LoVo (cell line): ENCODE measurements around the gene NEB.

Experiments
- DNase-seq: peaks from one replicate; pipeline ENCODE4 v3.0.0-alpha.2; 2016; ENCODE audit warnings: low spot score

NEB gene

DNA sequence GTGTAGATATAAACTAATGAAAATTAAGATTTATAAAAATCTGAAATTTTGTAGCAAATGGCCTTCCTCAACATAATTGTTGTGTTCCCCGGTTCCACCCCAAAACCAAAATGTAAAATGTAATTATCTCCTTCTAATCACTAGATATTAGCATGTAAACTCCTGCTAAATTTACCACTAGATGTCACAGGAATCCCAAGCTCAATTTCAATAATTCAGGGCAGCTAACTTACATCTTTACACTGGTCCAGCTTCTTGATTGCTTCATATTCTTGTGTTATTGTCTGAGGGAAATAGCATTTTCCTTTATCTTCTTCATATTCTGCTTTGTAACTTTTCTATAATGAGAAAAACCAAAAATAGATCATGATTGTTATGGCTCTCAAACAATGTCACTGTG is 42.6 kb downstream of the NEB start:
- DNase-seq, result no peak

- DNase-seq, result no peak
These were observed 45.6 kb downstream of the NEB start for GRCh38 chr2:151688719-151689118.

- DNase-seq, result no peak
These were observed 51.7 kb downstream of the NEB start for GRCh38 chr2:151682459-151683003.

DNA sequence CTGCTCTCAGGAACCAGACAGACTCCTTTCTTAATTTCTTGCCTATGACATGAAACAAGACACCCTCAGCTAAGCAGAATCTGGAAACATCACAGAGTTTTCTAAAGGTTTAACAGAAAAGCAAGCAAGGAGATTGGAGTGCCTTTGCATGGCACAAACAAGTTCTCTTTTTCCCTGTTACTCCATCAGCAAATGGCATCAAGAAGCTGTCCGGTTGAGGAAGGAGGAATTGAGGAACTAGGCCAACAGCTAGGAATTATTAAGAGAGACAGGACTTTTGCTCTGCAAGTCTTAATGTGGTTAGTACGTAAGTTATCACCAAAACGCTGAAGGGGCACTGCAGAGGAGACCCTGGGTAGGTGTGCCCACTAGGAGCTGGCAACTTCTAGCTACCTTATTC is 53.2 kb downstream of the NEB start:
- DNase-seq, result no peak

DNA sequence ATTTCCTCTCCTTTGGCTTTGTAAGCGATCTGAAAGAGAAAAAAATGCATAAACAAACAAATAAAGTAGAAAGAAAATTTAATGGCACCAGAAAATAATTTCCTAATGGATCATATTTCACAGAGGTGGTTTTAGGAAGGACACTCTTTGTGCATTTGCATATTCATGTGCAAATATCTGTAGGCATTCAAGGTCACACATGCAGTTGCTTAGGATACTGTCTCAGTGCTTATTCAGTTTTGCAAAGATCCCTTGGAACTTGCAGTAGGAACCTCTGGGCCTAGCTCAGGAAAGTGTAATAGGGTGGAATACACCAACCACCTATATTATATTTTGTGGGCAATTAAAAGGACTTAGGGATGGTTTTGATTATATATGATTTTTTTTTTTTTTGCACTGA is 54.3 kb downstream of the NEB start:
- DNase-seq, result no peak

DNA sequence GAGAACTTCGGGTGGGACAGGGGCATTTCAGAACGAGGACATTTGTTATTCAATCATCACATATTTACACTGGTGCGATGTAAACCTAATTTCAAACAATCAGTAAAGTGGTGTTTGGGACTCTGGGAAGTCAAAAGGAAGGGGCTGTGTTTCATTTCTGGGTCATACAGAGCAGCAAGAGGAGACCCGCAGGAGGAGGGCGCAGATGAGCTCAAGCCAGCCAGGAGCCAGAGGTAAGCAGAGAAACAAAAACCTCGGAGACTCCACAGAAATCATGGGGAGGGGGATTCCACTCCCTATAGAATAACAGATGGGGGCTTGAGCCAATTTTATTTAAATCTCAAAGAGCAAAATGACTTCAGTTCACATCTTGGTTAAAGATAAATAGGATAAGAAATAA is 55.4 kb downstream of the NEB start:
- DNase-seq, result no peak

DNA sequence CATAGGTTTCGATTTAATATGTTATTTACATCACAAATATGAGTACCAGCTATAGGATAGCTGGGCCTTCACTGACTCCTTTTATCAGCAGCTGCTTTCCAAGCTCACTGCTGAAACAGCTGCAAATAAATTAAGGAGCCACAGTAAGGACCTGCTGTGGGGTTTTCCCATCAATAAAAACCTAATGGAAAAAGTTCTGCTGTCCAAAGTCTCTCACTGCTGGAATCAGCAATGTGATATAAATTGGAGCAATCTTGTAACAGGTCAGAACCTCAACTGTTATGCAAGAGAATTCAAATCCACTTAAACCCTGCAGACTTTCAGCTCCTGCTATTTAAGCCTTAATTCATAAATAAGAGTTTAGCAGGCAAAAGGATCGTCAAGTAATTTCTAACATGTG is 61.3 kb downstream of the NEB start:
- no peak for DNase-seq

DNA sequence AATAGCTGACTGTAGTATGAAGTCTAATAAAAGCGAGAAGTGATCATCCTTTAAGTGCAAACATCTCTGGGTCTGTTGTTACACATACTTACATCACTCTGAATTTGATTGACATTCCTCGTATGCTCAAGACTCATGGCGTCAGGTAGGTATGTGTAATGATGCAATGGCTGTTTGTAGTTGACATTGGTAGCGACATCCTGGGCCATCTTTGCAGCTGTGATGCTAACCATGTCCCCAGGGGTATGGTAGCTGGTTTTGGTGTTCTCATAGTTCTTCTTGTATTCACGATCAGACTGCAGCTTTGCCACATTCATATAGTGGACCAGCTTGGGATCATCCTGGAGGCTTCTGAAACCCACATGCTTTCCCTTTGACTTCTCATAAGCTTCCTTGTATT is 62.0 kb downstream of the NEB start:
- DNase-seq, result no peak

- no peak for DNase-seq
These were observed 63.3 kb downstream of the NEB start for GRCh38 chr2:151670846-151671597.

GRCh38 chr2:151670346-151670745 is 63.9 kb downstream of the NEB start:
- DNase-seq, result no peak

GRCh38 chr2:151669585-151670081 is 64.6 kb downstream of the NEB start:
- no peak for DNase-seq

DNA sequence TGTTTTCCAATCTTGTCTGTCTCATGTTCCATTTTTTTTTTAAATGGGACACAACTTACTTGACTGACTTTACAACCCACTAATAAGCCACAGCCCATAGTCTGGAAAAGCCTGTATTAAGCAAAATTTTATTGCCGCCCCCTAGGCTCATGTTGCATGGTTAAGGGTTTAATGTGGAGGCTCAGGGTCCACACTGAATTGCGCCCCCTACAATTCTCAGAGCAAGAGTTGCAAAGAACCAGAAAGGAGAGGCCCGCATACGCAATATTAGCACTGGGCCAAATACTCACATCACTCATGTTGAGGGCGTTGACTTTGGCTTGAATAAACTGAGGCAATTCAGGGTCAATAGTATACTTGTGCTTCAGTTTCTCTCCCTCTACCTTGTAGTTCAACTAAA is 65.5 kb downstream of the NEB start:
- no peak for DNase-seq

GRCh38 chr2:151665959-151666358 is 68.3 kb downstream of the NEB start:
- DNase-seq, result no peak

DNA sequence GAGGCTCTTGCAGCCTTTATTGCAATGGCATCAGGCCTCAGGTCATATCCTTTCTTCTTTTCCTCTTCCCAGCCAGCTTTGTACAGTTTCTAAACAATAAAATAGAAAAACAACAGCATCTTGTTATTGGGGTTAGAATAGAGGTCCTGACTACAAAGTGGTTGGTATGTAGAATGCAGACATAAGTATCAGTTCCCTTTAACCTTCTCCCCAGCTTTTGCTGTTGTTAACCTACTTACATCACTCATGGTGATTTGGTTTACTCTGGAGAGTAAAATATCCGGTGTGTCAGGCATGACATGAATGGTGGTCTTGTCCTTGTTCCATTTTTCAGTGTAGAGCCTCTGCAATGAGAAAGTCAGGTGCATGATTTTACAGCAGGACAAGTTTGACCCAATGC is 69.8 kb downstream of the NEB start:
- no peak for DNase-seq

GRCh38 chr2:151661625-151662024 is 72.7 kb downstream of the NEB start:
- DNase-seq, result no peak

GRCh38 chr2:151658081-151658480 is 76.2 kb downstream of the NEB start:
- DNase-seq, result no peak

DNA sequence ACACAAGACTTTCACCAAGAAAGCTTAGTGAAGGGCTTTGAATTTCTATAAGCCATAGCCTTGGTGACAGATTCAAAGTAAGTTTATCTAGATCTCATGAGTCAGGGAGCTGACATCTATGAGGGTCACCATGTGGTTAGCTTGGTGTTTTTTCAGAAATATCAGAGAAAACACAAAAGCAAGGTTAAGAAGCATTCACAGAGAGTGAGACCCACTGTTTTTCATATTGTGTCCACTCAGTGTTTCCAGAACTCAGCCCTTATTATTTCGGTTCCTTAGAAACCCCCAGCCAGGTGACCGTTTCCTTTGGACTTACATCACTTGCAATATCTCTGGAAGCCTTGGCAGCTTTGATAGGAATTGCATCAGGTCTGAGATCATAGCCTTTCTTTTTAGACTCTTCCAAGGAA is 76.6 kb downstream of the NEB start:
- no peak for DNase-seq

GRCh38 chr2:151655663-151656398 is 78.4 kb downstream of the NEB start:
- DNase-seq, result no peak

DNA sequence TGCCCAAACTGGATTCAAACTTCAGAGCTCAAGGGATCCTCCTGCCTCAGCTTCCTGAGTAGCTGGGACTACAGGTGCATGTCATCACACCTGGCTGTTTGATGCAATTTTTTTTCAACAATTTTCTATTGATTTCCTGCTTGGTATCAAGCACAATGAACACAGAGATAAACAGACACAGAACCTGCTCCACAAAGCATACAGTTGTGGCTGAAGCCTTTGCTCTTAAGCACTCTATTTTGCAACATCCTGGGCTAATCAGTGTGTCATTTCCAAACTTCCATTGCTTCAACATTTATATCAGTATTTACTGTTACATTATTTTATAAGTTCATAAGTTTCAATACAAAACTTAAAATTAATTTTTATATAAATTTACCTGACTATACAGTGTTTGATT is 79.4 kb downstream of the NEB start:
- DNase-seq, result no peak

GRCh38 chr2:151654085-151654484 is 80.2 kb downstream of the NEB start:
- no peak for DNase-seq

GRCh38 chr2:151651274-151651673 is 83.0 kb downstream of the NEB start:
- DNase-seq, result no peak

GRCh38 chr2:151650456-151650855 is 83.8 kb downstream of the NEB start:
- DNase-seq, result no peak

- no peak for DNase-seq
These were observed 84.3 kb downstream of the NEB start for GRCh38 chr2:151649966-151650365.
